Skeletal muscle tissue (tissue), 4 donors: ENCODE measurements around the gene ANKRD35. TPM values are rescaled to one million over a fixed set of nuclear protein-coding genes. Genes with fewer than 3 reads are reported as not detected.

Experiments used
- H3K27ac ChIP-seq: one replicate; pipeline ENCODE4 v1.7.0; 2013; ENCODE audit warnings: mild to moderate bottlenecking, low read depth, low read length, inconsistent platforms
- H3K27me3 ChIP-seq, 3 donors: one replicate each; pipeline ENCODE4 v1.7.0; 2013; ENCODE audit warnings: low read length in 3 of 3; ENCODE audit not compliant: control insufficient read depth in 3 of 3, insufficient read depth in 3 of 3
- H3K36me3 ChIP-seq, 3 donors: one replicate each; pipeline ENCODE4 v1.7.0; 2013; ENCODE audit warnings: low read length in 3 of 3; ENCODE audit not compliant: control insufficient read depth in 3 of 3, insufficient read depth in 3 of 3
- H3K4me1 ChIP-seq, 3 donors: one replicate each; pipeline ENCODE4 v1.7.0; 2013; ENCODE audit warnings: low read length in 3 of 3, mild to moderate bottlenecking in 3 of 3; ENCODE audit not compliant: control insufficient read depth in 3 of 3, insufficient read depth in 3 of 3
- H3K4me3 ChIP-seq, 3 donors: one replicate each; pipeline ENCODE4 v1.7.0; 2013; ENCODE audit warnings: low read length in 3 of 3
- H3K9ac ChIP-seq, 3 donors: one replicate each; pipeline ENCODE4 v1.7.0; 2013; ENCODE audit warnings: low read length in 3 of 3, mild to moderate bottlenecking in 3 of 3, moderate library complexity in 2 of 3, low read depth in 1 of 3
- H3K9me3 ChIP-seq, 3 donors: one replicate each; pipeline ENCODE4 v1.7.0; 2013; ENCODE audit warnings: low read length in 3 of 3; ENCODE audit not compliant: control insufficient read depth in 3 of 3
- total RNA-seq: library from RNA; depleted of rRNA; stranded (reverse); fragments of >200 nt; gene quantifications from one replicate; pipeline ENCODE4 v1.2.3, GENCODE V29; 2014
- donor health status: Osteomylitis.

Gene ANKRD35
- total RNA-seq, 1 donor from 2014 or later = 1.6 TPM

DNA sequence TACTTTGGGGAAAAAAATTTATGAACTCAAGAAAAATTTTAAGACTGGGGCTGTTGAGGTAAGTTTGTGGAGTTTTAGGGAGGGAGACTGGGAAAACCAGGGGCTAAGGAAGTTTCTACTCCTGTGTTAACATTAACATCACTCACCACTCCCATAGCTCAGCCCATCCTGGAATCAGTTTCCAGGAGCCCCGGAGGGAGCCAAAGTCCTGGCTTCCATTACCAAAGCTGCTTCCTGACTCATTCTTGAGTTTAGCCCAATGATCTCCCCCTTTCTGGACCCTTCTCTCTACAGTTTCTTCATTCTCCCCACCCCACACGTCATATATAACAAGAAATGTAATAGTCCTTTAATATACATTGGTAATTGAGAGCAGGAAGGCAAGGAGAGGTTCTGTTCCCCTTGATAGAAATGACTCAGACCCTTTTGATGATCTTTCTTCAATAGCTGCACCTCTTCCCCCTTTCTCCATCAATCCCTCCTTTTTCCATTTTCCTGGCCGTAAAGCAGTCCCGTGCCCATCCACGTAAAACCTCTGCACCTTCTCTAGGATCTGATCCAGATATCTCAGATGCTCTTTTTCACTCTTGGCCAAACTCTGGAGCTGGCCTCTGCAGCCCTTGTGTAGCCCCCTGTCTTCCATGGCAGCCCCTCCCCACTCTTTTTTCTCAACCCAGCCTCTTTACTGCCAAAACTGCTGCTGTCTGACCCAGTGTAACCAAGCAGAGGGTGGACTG, 22.2 kb downstream of the ANKRD35 start:
- Histone ChIP-seq H3K4me1 (peaks cover 4 to 10% (median 5%) of the 10 kb centered on the region in 3 donors), H3K4me3 (no peak overlapping the region), H3K9ac (no peak overlapping the region), H3K36me3 (peaks cover 2 to 17% (median 16%) of the 10 kb centered on the region in 3 donors), H3K9me3 (no peaks in the 10 kb centered on the region), H3K27me3 (no peaks in the 10 kb centered on the region), H3K27ac (no peak overlapping the region)

DNA sequence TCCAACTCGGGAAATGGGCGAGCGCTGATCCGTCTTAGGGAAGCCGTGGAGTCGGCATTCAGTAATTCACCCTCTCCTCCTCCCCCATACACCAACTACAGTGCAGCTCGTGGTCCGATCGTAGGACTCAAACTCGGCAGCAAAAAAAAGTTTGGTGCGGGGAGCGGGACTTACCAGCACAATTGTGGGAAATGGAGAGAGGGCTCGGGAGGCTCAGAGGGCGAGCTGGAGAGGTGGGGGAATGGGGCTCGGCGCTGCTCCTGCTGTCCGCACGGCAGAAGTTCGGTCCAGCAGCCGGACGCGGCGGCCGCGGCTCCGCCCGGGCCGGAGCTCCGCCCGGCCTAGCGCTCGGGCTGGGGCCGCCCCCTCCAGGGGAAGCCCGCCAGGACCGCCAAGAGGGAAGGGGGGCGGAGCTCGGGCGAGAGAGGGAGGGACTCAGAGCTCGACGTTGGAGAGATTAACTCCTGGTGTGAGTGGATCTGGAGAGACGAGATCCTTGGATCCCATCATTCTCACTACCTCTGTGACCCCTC, 26.1 kb downstream of the ANKRD35 start:
- Histone ChIP-seq H3K4me1 (peaks cover 16 to 26% (median 17%) of the 10 kb centered on the region in 3 donors), H3K36me3 (peaks cover 20 to 24% (median 22%) of the 10 kb centered on the region in 3 donors), H3K4me3 (peak overlapping the region; percentile 93 to 97 (median 97)), H3K27ac (peak overlapping the region; percentile 83), H3K9ac (peak overlapping the region; percentile 81 to 89 (median 88)), H3K9me3 (no peaks in the 10 kb centered on the region), H3K27me3 (no peaks in the 10 kb centered on the region)

DNA sequence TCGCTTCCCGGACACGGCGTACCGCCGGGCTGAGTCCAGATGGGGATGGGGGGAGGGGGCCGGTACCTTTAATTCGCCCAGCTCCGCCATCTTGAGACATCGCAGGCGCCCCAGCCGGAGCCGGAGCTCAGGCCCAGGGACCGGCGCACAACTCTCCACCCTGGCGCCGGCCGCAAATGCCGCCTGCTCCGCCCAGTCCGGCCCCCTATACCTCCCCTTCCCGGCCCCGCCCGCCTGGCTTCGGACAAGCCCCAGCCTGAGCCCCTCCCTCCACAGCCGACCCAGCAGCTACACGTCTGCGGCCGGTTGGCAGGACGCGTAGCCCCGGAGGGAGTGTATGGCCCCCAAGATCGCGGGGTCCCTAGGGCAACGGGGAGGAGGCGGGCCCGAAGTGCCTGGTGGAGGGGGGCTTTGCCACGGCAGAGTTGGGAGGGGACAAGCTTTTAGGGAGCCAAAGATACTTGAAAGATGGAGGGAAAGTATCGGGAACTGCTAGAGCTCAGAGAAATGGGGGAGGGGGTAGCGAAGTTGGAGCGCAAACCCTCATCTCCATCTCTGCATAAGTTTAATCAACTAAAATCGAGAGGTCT, 26.7 kb downstream of the ANKRD35 start, which contains the start of gene PIAS3:
Gene PIAS3 (minus strand): TSS at position 181 of the 590 bp plus-strand sequence. CDS start 91 bp downstream, at position 90.
- Histone ChIP-seq H3K27me3 (no peaks in the 10 kb centered on the region), H3K9ac (peak within 1 kb of the TSS; percentile 81 to 89 (median 88)), H3K27ac (peak within 1 kb of the TSS; percentile 83), H3K9me3 (no peaks in the 10 kb centered on the region), H3K4me1 (peaks cover 16 to 26% (median 17%) of the 10 kb centered on the region in 3 donors), H3K36me3 (peaks cover 25 to 28% (median 26%) of the 10 kb centered on the region in 3 donors), H3K4me3 (peak within 1 kb of the TSS; percentile 93 to 97 (median 97))

DNA sequence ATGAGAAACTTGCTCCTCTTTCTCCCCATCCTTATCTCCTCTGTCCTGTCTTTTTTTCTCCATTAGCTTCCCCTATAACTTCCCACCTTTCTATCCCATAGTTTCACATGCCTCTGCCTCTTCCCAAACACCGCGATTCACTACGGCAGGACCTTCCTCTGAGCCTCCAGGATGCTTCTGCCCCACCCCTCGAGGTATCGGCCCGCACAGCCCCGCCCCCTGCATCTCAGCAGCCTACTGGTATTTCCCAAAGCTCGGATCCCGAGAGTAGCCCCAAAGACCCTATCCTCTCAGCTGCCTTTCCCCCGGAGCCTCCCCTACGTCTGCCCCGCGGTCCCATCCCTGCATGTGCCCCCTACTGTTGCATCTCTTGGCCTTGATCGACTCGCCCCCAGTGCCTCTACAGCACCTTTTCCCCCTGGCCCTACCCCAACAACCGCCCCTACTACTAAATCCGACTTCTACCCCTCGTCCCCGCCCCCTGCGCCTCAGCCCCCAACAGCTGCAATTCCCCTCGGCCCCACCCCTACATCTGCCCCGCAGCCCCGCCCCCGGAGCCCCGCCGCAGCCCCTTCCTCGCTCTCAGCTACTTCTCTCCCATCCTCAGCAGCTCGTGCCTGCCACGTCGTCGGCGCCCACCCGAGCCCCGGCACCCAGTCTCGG, 27.3 kb downstream of the ANKRD35 start:
- H3K9ac ChIP-seq = peak overlapping the region; percentile 81 to 89 (median 88)

DNA sequence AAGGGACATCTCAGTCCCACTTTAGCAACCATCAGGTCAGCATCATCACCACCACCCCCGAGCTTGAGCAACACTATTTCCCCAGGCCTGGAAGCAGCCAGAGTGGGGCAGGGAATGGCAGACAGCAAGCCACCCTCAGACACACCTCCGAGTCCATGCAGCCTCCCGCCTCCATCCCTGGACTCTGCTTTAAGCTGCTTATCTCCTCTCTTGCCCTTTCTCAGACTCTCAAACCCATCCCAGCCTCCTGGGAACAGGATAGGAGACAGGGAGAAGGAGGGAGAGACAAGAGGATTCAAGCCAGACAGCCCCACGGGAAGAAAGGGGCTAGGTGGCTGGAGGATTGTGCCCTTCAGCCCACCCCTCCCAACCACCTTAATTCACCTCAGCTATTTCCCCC, 28.5 kb downstream of the ANKRD35 start:
- Histone ChIP-seq H3K9ac (peak overlapping the region in 1 of 3 donors; percentile 54), H3K4me1 (peaks cover 16 to 26% (median 17%) of the 10 kb centered on the region in 3 donors), H3K36me3 (peaks cover 35 to 43% (median 39%) of the 10 kb centered on the region in 3 donors), H3K27me3 (no peaks in the 10 kb centered on the region), H3K9me3 (no peaks in the 10 kb centered on the region), H3K4me3 (no peak overlapping the region), H3K27ac (no peak overlapping the region)

More for the DNA sequence above, 27.3 kb downstream of the ANKRD35 start:
- Histone ChIP-seq H3K27me3 (no peaks in the 10 kb centered on the region), H3K9me3 (no peaks in the 10 kb centered on the region), H3K4me1 (peaks cover 16 to 26% (median 17%) of the 10 kb centered on the region in 3 donors), H3K36me3 (peaks cover 31 to 35% (median 31%) of the 10 kb centered on the region in 3 donors), H3K4me3 (peak overlapping the region; percentile 93 to 97 (median 97)), H3K27ac (peak overlapping the region; percentile 83)

DNA sequence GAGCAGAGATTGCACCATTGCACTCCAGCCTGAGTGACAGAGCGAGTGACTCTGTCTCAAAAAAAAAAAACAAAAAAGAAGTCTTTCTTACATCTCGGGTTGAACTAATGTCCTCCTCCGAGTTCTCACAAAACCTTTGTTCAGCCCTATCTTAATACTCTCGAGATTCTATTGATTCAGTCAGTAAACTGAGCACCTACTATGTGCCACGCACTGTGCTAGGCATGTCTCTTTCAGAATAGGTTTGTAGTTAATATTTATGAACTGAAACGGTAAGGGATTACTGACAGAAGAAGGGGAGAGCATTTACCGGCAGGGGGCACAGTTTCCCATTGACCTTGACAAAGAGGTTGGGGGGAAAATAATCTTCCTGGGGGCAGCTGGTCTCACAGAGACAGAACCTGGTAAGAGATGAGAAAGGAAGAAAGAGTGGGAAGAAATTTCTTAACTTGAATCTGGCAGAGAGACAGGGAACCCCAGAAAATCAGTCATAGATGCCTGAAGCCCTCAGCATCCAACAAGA, 30.2 kb downstream of the ANKRD35 start:
- peaks cover 16 to 26% (median 17%) of the 10 kb centered on the region in 3 donors for H3K4me1 ChIP-seq
- no peak overlapping the region for H3K9ac ChIP-seq
- peaks cover 41 to 54% (median 47%) of the 10 kb centered on the region in 3 donors for H3K36me3 ChIP-seq
- no peaks in the 10 kb centered on the region for H3K27me3 ChIP-seq
- no peak overlapping the region for H3K4me3 ChIP-seq
- H3K9me3 ChIP-seq = no peaks in the 10 kb centered on the region
- H3K27ac ChIP-seq = no peak overlapping the region

DNA sequence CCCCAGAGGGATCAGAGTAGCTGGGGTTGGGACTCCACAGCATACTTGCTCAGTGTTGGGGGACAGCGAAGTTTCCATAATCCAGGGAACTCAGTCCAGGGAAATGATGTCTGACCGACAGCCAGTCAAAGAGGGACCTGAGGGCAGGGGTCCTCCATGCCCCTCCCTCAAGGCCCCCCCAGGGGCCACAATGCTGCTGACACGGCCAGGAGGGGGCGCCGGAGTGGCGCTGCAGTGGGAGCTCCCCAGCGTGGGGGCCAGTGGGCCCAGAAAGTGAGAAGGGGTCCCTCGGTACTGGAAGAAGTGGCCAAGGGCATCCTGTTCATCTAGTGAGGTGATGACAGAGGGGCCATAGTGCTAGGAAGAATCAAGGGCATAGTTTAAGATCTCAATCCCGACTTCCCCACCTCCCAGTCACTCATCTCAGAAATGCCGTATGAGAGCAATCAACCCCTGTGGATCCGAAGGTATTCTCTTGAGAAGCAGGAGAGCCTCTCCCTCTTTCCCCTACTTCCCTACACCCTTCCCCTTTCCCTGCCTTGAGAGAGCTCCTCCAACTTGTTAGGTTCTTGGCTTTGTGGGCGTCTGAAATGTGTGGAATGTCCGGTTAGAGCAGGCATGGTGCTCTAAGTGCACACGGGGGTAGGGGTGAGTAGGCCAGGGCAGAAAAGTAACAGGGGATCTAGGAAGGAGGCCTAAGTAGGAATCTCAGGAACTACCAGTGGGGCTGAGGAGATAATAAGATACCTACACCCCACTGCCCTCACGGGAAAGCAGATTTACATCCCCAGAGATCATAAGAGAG, 36.1 kb downstream of the ANKRD35 start:
- Histone ChIP-seq H3K27ac (no peak overlapping the region), H3K27me3 (no peaks in the 10 kb centered on the region), H3K36me3 (peaks cover 35 to 55% (median 50%) of the 10 kb centered on the region in 3 donors), H3K4me1 (peaks cover 6 to 17% (median 10%) of the 10 kb centered on the region in 3 donors), H3K9ac (no peak overlapping the region), H3K4me3 (no peak overlapping the region), H3K9me3 (no peaks in the 10 kb centered on the region)

DNA sequence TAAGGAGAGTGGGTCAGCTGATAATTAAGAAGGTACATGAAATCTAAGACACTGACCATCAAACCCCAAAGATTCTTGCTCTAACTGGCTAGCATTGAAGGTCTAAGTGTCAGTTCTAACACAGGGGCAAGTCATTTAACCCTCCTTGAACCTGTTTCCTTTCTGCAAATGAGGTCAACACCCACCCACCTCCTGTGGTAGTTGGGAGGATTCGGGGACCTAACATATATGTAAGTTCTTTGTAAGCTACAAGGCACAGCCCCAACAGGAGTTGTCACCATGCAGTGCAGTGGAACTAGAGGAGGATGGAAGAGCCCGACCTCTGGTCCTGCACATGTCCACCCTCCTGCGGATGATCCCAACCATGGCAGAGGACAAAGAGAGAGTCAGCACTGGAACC, 37.8 kb downstream of the ANKRD35 start:
- Histone ChIP-seq H3K9ac (no peak overlapping the region), H3K36me3 (peaks cover 22 to 47% (median 36%) of the 10 kb centered on the region in 3 donors), H3K27me3 (no peaks in the 10 kb centered on the region), H3K4me1 (peaks cover 9 to 17% (median 10%) of the 10 kb centered on the region in 3 donors), H3K9me3 (no peaks in the 10 kb centered on the region), H3K27ac (no peak overlapping the region), H3K4me3 (no peak overlapping the region)

DNA sequence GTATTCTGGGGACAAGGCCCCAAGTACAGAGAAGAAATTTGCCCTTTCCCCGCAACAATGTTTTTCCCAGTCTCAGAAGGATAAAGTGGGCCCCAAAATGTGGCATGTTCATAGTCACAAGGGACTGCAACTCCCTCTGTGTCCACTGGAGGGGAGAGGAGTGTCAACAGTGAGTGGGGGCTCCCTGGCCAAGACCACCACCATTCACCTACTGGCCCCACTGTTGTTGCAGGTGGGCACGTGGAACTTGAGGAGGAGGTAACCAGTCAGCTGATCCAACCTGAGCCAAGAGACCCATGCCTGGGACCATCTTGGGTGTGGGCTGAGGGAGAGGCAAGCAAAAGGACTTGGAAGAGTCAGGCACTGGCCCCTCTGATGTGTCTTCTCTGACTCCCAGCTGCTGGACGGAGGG, 39.5 kb downstream of the ANKRD35 start:
- peaks cover 9 to 17% (median 10%) of the 10 kb centered on the region in 3 donors for H3K4me1 ChIP-seq
- peak overlapping the region in 2 of 3 donors; percentile 75 to 92 for H3K9ac ChIP-seq
- H3K4me3 ChIP-seq = peak overlapping the region; percentile 72 to 85 (median 77)
- no peaks in the 10 kb centered on the region for H3K27me3 ChIP-seq
- H3K27ac ChIP-seq = peak overlapping the region; percentile 48
- no peaks in the 10 kb centered on the region for H3K9me3 ChIP-seq
- H3K36me3 ChIP-seq = peaks cover 31 to 51% (median 40%) of the 10 kb centered on the region in 3 donors
